Measurements from ENCODE around the gene TP53RK.

TP53RK gene

GRCh38 chr20:46637427-46638133 is 51.7 kb downstream of the TP53RK start:
- no peak for DNase-seq

- DNase-seq, result no peak
Observed at GRCh38 chr20:46637020-46637419, 52.2 kb downstream of the TP53RK start.

- no peak for DNase-seq
Observed at GRCh38 chr20:46636514-46636913, 52.7 kb downstream of the TP53RK start.

DNA sequence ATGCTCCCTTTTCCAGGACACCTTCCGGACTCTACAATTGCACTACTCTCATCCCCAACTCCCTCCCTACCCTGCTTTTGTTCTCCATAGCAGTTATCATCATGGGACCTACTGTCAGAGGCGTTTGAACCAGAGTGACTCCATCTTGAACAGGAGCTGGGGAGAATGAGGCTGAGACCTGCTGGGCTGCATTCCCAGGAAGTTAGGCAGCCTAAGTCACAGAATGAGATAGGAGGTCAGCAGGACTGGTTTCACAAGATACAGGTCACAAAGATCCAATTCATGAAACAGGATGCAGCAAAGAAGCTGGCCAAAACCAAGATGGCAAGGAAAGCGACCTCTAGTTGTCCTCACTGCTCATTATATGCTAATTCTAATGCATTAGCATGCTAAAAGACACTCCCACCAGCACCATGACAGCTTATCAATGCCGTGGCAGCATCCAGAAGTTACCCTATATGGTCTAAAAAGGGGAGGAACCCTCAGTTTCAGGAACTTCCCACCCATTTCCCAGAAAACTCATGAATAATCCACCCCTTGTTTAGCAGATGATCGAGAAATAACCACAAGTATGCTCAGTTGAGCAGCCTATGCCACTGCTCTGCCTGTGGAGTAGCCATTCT is 53.6 kb downstream of the TP53RK start:
- DNase-seq, result no peak

DNA sequence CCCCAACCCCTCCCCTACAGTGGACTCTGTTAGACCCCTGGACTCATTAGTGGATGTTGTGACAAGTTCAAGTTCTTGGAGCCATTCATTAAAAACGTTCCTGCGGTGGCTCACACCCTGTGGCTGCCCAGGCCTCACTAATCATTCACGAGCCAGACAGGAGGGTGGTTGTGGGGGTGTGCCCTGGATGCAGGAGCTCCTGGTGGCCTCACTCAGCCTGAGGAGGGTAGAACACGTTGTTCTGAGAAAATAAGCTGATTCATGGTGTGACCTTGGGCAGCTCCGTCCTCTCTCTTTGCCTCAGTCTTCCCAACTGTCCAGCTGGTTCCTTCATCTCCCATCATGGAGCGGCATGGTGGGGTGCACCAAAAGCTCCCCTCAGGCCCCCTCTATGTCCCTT is 54.7 kb downstream of the TP53RK start:
- DNase-seq, result peak; percentile 62
